ENCODE measurements around the gene CAVIN1.

Gene CAVIN1

DNA sequence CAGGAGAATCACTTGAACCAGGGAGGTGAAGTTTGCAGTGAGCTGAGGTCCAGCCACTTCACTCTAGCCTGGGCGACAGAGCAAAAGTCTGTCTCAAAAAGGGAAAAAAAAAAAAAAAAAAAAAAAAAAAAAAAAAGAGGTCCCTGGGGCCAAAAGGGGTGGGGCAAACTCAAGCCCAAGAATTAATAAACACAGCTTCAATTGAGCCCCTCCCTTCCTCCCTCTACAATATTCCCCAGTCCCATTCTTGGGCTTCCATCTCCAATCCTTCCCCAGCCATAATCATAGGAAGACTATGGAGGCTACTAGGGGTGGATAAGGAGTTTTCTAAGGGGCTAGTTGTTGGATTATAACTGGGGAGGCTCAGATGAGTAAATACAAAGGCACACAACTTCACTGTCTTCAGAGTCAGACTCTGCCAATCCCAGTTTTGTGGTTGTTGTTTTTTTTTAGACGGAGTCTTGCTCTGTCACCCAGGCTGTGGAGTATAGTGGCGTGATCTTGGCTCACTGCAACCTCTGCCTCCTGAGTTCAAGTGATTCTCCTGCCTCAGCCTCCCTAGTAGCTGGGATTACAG is 9.5 kb downstream of the CAVIN1 start:
- H3K27ac ChIP-seq = no peak overlapping the region
- TF ChIP-seq, protein P1, sequence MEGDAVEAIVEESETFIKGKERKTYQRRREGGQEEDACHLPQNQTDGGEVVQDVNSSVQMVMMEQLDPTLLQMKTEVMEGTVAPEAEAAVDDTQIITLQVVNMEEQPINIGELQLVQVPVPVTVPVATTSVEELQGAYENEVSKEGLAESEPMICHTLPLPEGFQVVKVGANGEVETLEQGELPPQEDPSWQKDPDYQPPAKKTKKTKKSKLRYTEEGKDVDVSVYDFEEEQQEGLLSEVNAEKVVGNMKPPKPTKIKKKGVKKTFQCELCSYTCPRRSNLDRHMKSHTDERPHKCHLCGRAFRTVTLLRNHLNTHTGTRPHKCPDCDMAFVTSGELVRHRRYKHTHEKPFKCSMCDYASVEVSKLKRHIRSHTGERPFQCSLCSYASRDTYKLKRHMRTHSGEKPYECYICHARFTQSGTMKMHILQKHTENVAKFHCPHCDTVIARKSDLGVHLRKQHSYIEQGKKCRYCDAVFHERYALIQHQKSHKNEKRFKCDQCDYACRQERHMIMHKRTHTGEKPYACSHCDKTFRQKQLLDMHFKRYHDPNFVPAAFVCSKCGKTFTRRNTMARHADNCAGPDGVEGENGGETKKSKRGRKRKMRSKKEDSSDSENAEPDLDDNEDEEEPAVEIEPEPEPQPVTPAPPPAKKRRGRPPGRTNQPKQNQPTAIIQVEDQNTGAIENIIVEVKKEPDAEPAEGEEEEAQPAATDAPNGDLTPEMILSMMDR (conservative IDR thresholded peaks at IDR 0.05) = no peak

DNA sequence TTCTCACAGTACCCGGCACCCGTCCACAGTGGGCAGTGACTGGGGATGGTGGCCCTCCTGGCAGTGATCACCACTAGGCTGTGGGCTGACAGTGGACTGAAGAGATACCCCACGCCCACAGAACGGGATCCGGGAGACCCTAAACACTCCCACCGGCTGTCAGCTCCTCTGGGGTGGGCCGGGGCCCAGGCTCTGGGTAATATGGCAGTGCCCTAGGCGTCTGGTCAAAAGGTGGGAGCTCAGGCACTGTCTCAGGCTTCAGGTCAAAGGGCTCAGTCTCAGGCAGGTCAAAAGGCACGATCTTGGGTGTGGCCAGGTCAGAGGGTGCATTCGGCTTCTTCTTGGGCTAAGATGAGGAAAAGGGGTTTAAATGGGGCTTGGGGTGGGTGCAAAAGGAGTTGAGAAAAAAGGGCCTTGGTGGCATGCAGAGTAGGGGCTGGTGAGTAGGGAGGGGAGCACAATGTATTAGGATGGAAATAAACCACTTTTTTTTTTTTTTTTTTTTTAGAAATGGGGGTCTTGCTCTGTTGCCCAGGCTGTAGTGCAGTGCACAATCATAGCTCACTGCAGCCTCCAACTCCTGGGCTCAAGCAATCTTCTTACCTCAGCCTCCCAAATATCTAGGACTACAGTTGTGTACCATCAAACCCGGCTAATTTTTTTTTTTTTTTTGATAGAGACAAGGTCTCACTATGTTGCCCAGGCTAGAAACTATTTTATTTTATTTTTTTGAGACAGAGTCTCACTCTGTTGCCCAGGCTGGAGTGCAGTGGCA is 11.0 kb downstream of the CAVIN1 start:
- H3K27ac ChIP-seq = no peak overlapping the region
- TF ChIP-seq, protein P1 (conservative IDR thresholded peaks at IDR 0.05) = no peak

DNA sequence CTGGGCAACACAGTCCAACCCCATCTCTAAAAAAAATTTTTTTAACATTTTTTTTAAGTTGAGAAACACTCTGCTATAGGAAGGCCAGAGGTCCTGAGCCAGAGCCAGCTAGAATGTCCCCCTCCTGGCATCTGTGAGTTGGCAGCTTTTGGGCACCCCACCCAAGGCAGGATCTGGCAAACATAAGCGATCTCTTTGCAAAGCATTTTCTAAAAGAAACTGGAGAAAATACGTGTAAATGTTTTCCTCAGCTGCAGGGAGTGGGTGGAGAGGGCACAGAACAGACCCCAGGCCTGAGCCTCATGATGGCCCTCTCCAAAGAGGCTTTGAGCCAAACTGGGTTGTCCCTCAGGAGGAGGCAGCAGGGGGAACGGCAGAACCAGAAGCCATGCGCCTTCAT is 11.7 kb downstream of the CAVIN1 start:
- TF ChIP-seq, protein P1 (conservative IDR thresholded peaks at IDR 0.05) = no peak
- no peak overlapping the region for H3K27ac ChIP-seq

DNA sequence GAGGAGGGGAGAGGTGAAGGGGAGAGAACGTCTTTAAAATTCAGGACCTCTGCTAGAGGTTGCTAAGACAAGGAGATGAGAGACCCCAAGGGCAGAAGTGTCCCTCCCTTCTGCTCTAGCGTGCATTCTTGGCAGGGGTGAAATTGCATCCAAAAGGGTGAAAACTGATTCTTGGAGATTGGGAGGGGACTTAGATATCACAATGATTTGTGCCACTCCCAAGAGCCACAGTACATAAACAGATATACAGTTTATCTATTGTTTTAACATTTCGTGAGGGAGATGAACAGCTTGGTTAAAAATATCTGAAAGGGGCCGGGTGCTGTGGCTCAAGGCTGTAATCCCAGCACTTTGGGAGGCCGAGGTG is 12.8 kb downstream of the CAVIN1 start:
- TF ChIP-seq, protein P1 (conservative IDR thresholded peaks at IDR 0.05) = no peak
- no peak overlapping the region for H3K27ac ChIP-seq

DNA sequence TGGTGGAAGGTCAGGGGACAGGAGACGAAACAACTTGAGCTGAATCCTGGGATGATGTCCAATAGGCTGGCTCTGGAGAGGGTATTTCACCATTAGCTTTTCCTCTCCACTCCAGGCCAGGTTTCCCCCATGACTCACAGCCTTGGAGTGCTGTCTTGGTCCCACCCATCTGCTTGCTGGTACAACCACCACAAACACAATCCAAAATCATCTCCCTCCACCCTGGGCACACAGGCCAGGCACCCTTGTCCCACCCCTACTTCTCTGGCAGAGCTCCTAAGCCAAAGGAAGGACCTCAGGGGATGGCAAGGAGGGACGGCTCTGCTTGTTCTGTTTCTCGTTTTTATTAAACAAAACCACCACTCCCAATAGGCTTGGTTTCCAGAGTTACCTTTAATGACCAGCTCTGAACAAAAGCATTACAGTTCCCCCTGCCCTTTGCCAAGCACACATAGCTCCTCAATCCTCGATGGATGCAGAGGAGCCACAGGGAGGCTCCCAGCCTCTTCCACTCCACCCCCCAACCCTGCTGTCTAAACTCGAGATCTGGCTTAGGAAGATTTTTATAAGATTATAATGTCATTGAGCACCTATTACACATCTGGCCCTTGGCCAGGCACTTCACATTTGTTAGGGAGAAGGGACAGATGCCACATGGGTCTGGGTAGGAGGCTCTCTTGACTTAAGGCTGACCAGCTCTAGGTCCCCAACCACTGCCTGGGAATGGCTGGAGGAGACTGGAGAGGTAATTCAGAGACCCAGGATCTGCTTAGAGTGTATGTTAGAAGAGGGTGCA is 13.3 kb downstream of the CAVIN1 start:
- TF ChIP-seq, protein P1 (conservative IDR thresholded peaks at IDR 0.05) = no peak
- H3K27ac ChIP-seq = no peak overlapping the region

DNA sequence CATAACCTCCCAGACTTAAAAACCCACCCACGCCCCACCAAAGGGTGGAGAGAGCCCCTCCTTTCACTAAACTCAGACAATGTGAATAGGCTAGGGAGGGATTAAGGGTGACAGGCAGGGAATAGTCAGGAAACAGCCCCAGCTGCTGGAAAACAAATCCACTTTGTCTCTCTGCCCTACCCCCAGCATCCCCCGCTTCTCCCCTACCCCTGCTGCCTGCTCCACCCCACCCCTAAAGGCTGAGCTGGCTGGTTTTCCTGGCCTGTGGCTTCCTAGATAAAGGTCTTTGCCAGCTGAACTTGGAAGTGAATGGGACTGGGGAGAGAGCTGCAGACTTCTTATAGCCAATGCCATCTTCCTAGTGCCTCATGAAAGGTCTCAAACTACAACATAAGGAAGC is 15.0 kb downstream of the CAVIN1 start:
- H3K27ac ChIP-seq = no peak overlapping the region
- TF ChIP-seq, protein P1 (conservative IDR thresholded peaks at IDR 0.05) = no peak

DNA sequence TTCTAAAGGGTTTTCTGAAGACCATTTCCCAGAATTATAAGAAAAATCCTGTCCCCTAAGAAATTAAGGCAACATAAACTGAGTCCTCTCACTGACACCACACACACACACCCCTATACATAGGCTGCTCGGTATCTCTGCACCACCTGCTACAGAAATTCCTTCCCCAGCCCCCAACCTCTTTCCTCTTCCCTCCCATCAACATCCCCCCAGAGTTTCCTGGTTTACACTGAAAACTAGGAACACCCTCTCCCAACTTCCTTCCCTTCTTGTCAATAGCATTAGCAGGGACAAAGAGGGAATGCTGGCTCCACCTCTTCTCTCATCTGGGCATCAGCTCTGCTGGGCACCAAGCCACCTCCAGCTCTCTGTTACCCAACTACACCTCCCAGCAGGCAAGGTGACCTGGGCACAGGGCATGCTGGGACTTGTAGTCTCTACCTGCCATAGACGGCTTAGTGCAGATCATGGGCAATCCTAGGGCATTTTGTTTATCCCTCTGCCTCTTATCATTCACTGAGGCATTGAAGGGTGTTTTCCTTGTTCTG is 15.7 kb downstream of the CAVIN1 start:
- no peak overlapping the region for H3K27ac ChIP-seq
- TF ChIP-seq, protein P1 (conservative IDR thresholded peaks at IDR 0.05) = no peak
